Measurements from ENCODE around the gene IMMP1L.

GRCh38 chr11:31479066-31479465 lies 30.4 kb downstream of the IMMP1L start:
- TF ChIP-seq, protein P1, sequence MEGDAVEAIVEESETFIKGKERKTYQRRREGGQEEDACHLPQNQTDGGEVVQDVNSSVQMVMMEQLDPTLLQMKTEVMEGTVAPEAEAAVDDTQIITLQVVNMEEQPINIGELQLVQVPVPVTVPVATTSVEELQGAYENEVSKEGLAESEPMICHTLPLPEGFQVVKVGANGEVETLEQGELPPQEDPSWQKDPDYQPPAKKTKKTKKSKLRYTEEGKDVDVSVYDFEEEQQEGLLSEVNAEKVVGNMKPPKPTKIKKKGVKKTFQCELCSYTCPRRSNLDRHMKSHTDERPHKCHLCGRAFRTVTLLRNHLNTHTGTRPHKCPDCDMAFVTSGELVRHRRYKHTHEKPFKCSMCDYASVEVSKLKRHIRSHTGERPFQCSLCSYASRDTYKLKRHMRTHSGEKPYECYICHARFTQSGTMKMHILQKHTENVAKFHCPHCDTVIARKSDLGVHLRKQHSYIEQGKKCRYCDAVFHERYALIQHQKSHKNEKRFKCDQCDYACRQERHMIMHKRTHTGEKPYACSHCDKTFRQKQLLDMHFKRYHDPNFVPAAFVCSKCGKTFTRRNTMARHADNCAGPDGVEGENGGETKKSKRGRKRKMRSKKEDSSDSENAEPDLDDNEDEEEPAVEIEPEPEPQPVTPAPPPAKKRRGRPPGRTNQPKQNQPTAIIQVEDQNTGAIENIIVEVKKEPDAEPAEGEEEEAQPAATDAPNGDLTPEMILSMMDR (IDR thresholded peaks at IDR 0.05), result no peak
- TF ChIP-seq POLR2A (IDR thresholded peaks at IDR 0.05), result no peak
